ENCODE data around the gene CT47B1.
"Not testable (repeated sequence)": the region's sequence is repeated elsewhere in the genome, so short reads cannot be mapped to it uniquely, and the experiment has no call there.

Gene CT47B1

DNA sequence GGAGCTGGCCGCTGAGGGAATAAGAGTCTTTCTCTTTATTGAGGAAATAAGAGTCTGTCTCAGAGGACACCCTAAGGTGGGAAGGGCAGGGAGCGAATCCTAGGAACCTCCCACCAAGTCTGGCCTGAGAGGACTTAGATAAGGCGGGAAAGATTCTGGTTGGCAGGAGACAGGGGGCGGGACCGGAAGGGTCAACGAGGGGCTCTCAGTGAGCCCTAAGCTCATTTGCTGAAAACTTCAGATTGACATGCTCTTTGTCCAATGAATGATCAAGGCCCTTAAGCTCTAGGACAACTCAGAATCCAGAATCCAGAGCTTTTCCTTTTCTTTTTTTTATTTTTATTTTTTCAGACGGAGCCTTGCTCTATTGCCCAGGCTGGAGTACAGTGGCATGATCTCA is at the start of gene CT47B1:
Gene CT47B1, minus strand, starts transcription at position 101 of the 400 bp plus-strand sequence. CDS start 196 bp downstream, outside the sequence.
- not testable (repeated sequence) for DNase-seq (ENCODE audit: extremely low read depth, low read depth)

- no peak for TF ChIP-seq CTCF (IDR thresholded peaks at IDR 0.05; ENCODE audit: low read depth, low read length)
- no peak for DNase-seq (ENCODE audit: extremely low read depth, low read depth)
These were observed 748 bp downstream of the CT47B1 start for GRCh38 chrX:120874678-120875557.

DNA sequence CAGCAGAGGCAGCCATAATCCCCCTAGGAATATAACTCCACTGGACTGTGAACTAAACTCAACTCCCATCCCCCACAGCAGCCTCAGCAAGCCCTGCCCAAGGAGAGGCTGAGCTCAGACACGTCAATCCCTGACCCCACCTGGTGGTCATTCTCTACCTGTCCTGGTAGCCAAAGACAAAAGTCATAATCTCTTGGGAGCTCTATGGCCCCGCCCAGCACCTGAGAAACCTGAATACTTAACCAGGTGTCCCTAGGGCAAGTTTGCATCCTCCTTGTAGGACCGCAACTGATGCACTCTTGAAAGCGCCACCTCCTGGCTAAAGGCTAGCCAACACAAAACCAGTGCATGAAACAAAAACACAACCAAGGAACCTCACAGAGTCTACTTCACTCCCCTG is 18.4 kb downstream of the CT47B1 start:
- no peak for DNase-seq (ENCODE audit: extremely low read depth, low read depth)
- no peak; the same call in 1 of the 2 replicates for TF ChIP-seq CTCF (IDR thresholded peaks at IDR 0.05; ENCODE audit: low read depth, low read length)

GRCh38 chrX:120840827-120841226 is 34.8 kb downstream of the CT47B1 start:
- TF ChIP-seq CTCF (IDR thresholded peaks at IDR 0.05; ENCODE audit: low read depth, low read length): no peak
- no peak for DNase-seq (ENCODE audit: extremely low read depth, low read depth)

GRCh38 chrX:120839491-120839890 is 36.2 kb downstream of the CT47B1 start:
- no peak for TF ChIP-seq CTCF (IDR thresholded peaks at IDR 0.05; ENCODE audit: low read depth, low read length)
- DNase-seq (ENCODE audit: extremely low read depth, low read depth): no peak

DNA sequence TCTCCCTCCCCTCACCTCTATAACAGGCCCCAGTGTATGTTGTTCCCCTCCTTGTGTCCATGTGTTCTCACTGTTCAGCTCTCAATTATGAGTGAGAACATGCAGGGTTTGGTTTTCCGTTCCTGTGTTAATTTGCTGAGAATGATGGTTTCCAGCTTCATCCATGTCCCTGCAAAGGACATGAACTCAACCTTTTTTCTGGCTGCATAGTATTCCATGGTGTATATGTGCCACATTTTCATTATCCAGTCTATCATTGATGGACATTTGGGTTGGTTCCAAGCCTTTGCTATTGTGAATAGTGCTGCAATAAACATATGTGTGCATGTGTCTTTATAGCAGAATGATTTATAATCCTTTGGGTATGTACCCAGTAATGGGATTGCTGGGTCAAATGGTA is 48.5 kb downstream of the CT47B1 start:
- DNase-seq (ENCODE audit: extremely low read depth, low read depth): not testable (repeated sequence)

DNA sequence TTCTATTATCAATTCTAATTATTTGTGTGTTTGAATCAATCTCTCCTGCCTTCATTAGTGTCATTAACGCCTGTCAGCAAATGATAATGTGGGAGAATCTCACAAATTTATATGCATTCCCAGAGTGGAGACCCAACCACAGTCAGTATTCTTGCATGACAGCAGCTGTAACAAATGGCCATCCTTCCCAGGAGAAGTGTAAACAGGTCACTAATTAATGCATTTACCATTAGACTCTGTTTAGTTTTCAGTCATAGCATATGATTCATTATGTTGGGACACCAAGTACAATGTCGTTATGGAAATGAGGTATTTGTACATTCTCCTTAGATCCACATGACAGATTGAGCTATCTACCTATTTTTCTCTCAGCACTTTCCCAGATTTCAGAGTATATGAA is 50.5 kb downstream of the CT47B1 start:
- TF ChIP-seq CTCF (IDR thresholded peaks at IDR 0.05; ENCODE audit: low read depth, low read length): no peak
- no peak for DNase-seq (ENCODE audit: extremely low read depth, low read depth)

GRCh38 chrX:120824021-120824420 is 51.6 kb downstream of the CT47B1 start:
- TF ChIP-seq CTCF (IDR thresholded peaks at IDR 0.05; ENCODE audit: low read depth, low read length): no peak
- no peak for DNase-seq (ENCODE audit: extremely low read depth, low read depth)
